Purkinje cell (primary cell): ENCODE results near the gene RB1. TPM values are rescaled to one million over a fixed set of nuclear protein-coding genes. Genes with fewer than 3 reads are reported as not detected.

Source experiments
- polyA plus RNA-seq: library from polyadenylated mRNA; unstranded; fragments of >200 nt; fragmentation: Nextera tagmentation; gene quantifications from 2 replicates; pipeline ENCODE4 v1.2.1, GENCODE V29; 2014

Gene RB1
- polyA plus RNA-seq: 23.0 and 24.1 TPM in 2 replicates

DNA sequence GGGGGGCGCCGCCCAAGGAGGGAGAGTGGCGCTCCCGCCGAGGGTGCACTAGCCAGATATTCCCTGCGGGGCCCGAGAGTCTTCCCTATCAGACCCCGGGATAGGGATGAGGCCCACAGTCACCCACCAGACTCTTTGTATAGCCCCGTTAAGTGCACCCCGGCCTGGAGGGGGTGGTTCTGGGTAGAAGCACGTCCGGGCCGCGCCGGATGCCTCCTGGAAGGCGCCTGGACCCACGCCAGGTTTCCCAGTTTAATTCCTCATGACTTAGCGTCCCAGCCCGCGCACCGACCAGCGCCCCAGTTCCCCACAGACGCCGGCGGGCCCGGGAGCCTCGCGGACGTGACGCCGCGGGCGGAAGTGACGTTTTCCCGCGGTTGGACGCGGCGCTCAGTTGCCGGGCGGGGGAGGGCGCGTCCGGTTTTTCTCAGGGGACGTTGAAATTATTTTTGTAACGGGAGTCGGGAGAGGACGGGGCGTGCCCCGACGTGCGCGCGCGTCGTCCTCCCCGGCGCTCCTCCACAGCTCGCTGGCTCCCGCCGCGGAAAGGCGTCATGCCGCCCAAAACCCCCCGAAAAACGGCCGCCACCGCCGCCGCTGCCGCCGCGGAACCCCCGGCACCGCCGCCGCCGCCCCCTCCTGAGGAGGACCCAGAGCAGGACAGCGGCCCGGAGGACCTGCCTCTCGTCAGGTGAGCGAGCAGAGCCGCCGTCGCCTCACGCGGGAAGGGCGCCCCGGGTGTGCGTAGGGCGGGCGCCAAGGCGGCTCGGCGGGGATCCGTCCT, at the start of gene RB1:
RB1 (plus strand) TSS at position 393 of the 784 bp plus-strand sequence; CDS start at position 555, 162 bp downstream.

DNA sequence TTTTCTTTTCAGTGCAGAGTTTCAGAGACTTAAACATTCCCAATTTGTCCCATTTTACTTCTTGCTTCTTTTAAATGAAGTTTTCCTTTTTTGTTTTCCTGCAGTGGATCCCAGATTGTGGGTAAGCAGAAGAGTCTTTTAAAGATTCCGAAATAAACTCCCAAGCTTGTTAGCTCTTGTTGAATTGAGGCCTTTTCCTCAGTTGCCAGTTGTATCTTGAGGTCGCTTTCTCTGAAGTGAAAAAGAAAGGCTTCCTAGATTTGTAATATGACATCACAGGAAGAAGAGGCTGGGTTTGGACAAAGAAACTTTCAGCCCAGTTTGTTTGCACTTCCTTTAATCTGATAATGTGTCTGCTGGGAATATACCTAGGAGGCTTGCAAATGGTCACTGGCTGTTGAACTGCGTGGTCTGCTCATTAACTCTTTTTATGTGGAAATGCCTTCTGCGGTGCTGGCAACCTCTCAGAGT, 109.4 kb downstream of the RB1 start, which contains the start of gene LPAR6:
LPAR6 (minus strand) TSS at position 233 of the 471 bp plus-strand sequence. CDS start 690 bp downstream, outside the sequence.

Other genes starting within 250 kb of the RB1 start
- gene MED4, start 208.6 kb upstream of the RB1 start, polyA plus RNA-seq: 115 and 119 TPM in 2 replicates
- 7,649 and 9,633 TPM in 2 replicates for gene ITM2B, start 70.5 kb upstream of the RB1 start, polyA plus RNA-seq
- 1.7 and 3.5 TPM in 2 replicates for gene LPAR6, start 109.4 kb downstream of the RB1 start, polyA plus RNA-seq
- 21.1 and 21.6 TPM in 2 replicates for gene RCBTB2, start 229.3 kb downstream of the RB1 start, polyA plus RNA-seq